Stimulated activated naive CD8-positive, alpha-beta T cell treated with anti-CD3 and anti-CD28 coated beads, Interleukin-15, Interleukin-2, amounts not matched to agents 100 ng/mL and 50 ng/mL, for 24 hours (primary cell): ENCODE measurements around the gene RPTOR.
A peak's percentile ranks its signal among the peaks of the same experiment; 100 is the strongest.

ENCODE experiments used
- H3K27ac Mint-ChIP-seq: one replicate; pipeline ENCODE4 v1.8.0; 2021; ENCODE audit warnings: mild to moderate bottlenecking, mixed read lengths
- H3K27me3 Mint-ChIP-seq: one replicate; pipeline ENCODE4 v1.8.0; 2021; ENCODE audit warnings: mixed read lengths
- H3K36me3 Mint-ChIP-seq: one replicate; pipeline ENCODE4 v1.8.0; 2021; ENCODE audit warnings: low read depth, mixed read lengths
- H3K4me1 Mint-ChIP-seq: one replicate; pipeline ENCODE4 v1.8.0; 2021; ENCODE audit warnings: low read depth, mixed read lengths
- H3K4me3 Mint-ChIP-seq: one replicate; pipeline ENCODE4 v1.8.0; 2021; ENCODE audit warnings: mild to moderate bottlenecking, mixed read lengths
- H3K9me3 Mint-ChIP-seq: one replicate; pipeline ENCODE4 v1.8.0; 2021; ENCODE audit warnings: mixed read lengths

The RPTOR gene

GRCh38 chr17:80832888-80833583 is 288.4 kb downstream of the RPTOR start:
- no peaks in the 10 kb centered on the region for H3K9me3 Mint-ChIP-seq
- H3K36me3 Mint-ChIP-seq, result peaks cover 16% of the 10 kb centered on the region
- peak overlapping the region; percentile 83 for H3K4me3 Mint-ChIP-seq
- no peaks in the 10 kb centered on the region for H3K27me3 Mint-ChIP-seq
- peak overlapping the region; percentile 97 for H3K27ac Mint-ChIP-seq
- H3K4me1 Mint-ChIP-seq, result peaks cover 41% of the 10 kb centered on the region

- H3K27ac Mint-ChIP-seq, result peak overlapping the region; percentile 58
- H3K36me3 Mint-ChIP-seq, result peaks cover 16% of the 10 kb centered on the region
- peak overlapping the region; percentile 23 for H3K4me3 Mint-ChIP-seq
- H3K9me3 Mint-ChIP-seq, result no peaks in the 10 kb centered on the region
- H3K27me3 Mint-ChIP-seq, result no peaks in the 10 kb centered on the region
- H3K4me1 Mint-ChIP-seq, result peaks cover 40% of the 10 kb centered on the region
Measured at GRCh38 chr17:80833952-80834892, 289.6 kb downstream of the RPTOR start.

GRCh38 chr17:80834893-80835275 is 290.2 kb downstream of the RPTOR start:
- H3K36me3 Mint-ChIP-seq, result peaks cover 11% of the 10 kb centered on the region
- no peak overlapping the region for H3K27ac Mint-ChIP-seq
- no peaks in the 10 kb centered on the region for H3K27me3 Mint-ChIP-seq
- H3K4me3 Mint-ChIP-seq, result no peak overlapping the region
- no peaks in the 10 kb centered on the region for H3K9me3 Mint-ChIP-seq
- H3K4me1 Mint-ChIP-seq, result peaks cover 36% of the 10 kb centered on the region

GRCh38 chr17:80835816-80836657 is 291.4 kb downstream of the RPTOR start:
- no peak overlapping the region for H3K4me3 Mint-ChIP-seq
- peaks cover 33% of the 10 kb centered on the region for H3K4me1 Mint-ChIP-seq
- H3K27me3 Mint-ChIP-seq, result no peaks in the 10 kb centered on the region
- H3K27ac Mint-ChIP-seq, result peak overlapping the region; percentile 82
- H3K9me3 Mint-ChIP-seq, result no peaks in the 10 kb centered on the region
- H3K36me3 Mint-ChIP-seq, result peaks cover 2% of the 10 kb centered on the region

- Mint-ChIP-seq H3K27ac (peak overlapping the region; percentile 82), H3K9me3 (no peaks in the 10 kb centered on the region), H3K4me1 (peaks cover 27% of the 10 kb centered on the region), H3K4me3 (no peak overlapping the region), H3K27me3 (no peaks in the 10 kb centered on the region), H3K36me3 (no peaks in the 10 kb centered on the region)
Measured at GRCh38 chr17:80836658-80836965, 292.0 kb downstream of the RPTOR start.

GRCh38 chr17:80836971-80837481 is 292.4 kb downstream of the RPTOR start:
- Mint-ChIP-seq H3K4me3 (no peak overlapping the region), H3K27me3 (no peaks in the 10 kb centered on the region), H3K4me1 (peaks cover 23% of the 10 kb centered on the region), H3K36me3 (no peaks in the 10 kb centered on the region), H3K9me3 (no peaks in the 10 kb centered on the region), H3K27ac (peak overlapping the region; percentile 82)

GRCh38 chr17:80837711-80838110 is 293.1 kb downstream of the RPTOR start:
- Mint-ChIP-seq H3K4me3 (no peak overlapping the region), H3K27ac (no peak overlapping the region), H3K4me1 (peaks cover 16% of the 10 kb centered on the region), H3K9me3 (no peaks in the 10 kb centered on the region), H3K27me3 (no peaks in the 10 kb centered on the region), H3K36me3 (no peaks in the 10 kb centered on the region)

- Mint-ChIP-seq H3K36me3 (no peaks in the 10 kb centered on the region), H3K9me3 (no peaks in the 10 kb centered on the region), H3K27ac (peak overlapping the region; percentile 26), H3K27me3 (no peaks in the 10 kb centered on the region), H3K4me1 (peaks cover 9% of the 10 kb centered on the region), H3K4me3 (no peak overlapping the region)
Measured at GRCh38 chr17:80838311-80839025, 293.8 kb downstream of the RPTOR start.

GRCh38 chr17:80839026-80839345 is 294.3 kb downstream of the RPTOR start:
- peaks cover 5% of the 10 kb centered on the region for H3K4me1 Mint-ChIP-seq
- H3K27me3 Mint-ChIP-seq, result no peaks in the 10 kb centered on the region
- no peaks in the 10 kb centered on the region for H3K9me3 Mint-ChIP-seq
- H3K4me3 Mint-ChIP-seq, result no peak overlapping the region
- no peaks in the 10 kb centered on the region for H3K36me3 Mint-ChIP-seq
- H3K27ac Mint-ChIP-seq, result no peak overlapping the region

- H3K27me3 Mint-ChIP-seq, result no peaks in the 10 kb centered on the region
- H3K4me1 Mint-ChIP-seq, result no peaks in the 10 kb centered on the region
- H3K9me3 Mint-ChIP-seq, result no peaks in the 10 kb centered on the region
- H3K4me3 Mint-ChIP-seq, result no peak overlapping the region
- H3K27ac Mint-ChIP-seq, result no peak overlapping the region
- no peaks in the 10 kb centered on the region for H3K36me3 Mint-ChIP-seq
Measured at GRCh38 chr17:80839511-80839941, 294.9 kb downstream of the RPTOR start.

- Mint-ChIP-seq H3K9me3 (no peaks in the 10 kb centered on the region), H3K4me1 (no peaks in the 10 kb centered on the region), H3K27ac (no peak overlapping the region), H3K27me3 (no peaks in the 10 kb centered on the region), H3K4me3 (no peak overlapping the region), H3K36me3 (no peaks in the 10 kb centered on the region)
Measured at GRCh38 chr17:80839970-80840369, 295.3 kb downstream of the RPTOR start.

- Mint-ChIP-seq H3K9me3 (no peaks in the 10 kb centered on the region), H3K27ac (peak overlapping the region; percentile 42), H3K27me3 (no peaks in the 10 kb centered on the region), H3K36me3 (peaks cover 18% of the 10 kb centered on the region), H3K4me3 (no peak overlapping the region), H3K4me1 (peaks cover 25% of the 10 kb centered on the region)
Measured at GRCh38 chr17:80842456-80843013, 297.9 kb downstream of the RPTOR start.

GRCh38 chr17:80843741-80844156 is 299.1 kb downstream of the RPTOR start:
- peaks cover 37% of the 10 kb centered on the region for H3K4me1 Mint-ChIP-seq
- H3K27me3 Mint-ChIP-seq, result no peaks in the 10 kb centered on the region
- no peak overlapping the region for H3K27ac Mint-ChIP-seq
- peaks cover 28% of the 10 kb centered on the region for H3K36me3 Mint-ChIP-seq
- H3K9me3 Mint-ChIP-seq, result no peaks in the 10 kb centered on the region
- H3K4me3 Mint-ChIP-seq, result no peak overlapping the region

GRCh38 chr17:80844418-80844990 is 299.9 kb downstream of the RPTOR start:
- Mint-ChIP-seq H3K9me3 (no peaks in the 10 kb centered on the region), H3K4me1 (peaks cover 43% of the 10 kb centered on the region), H3K4me3 (no peak overlapping the region), H3K27ac (no peak overlapping the region), H3K36me3 (peaks cover 34% of the 10 kb centered on the region), H3K27me3 (no peaks in the 10 kb centered on the region)
